NCI-H128 (cell line): ENCODE results near the gene PIP5K1C.

ENCODE experiments used
- DNase-seq: peaks from one replicate; lab custom pipeline; 2025; ENCODE audit not compliant: unreplicated experiment; lab: John Stamatoyannopoulos, UW

The PIP5K1C gene

GRCh38 chr19:3721887-3722442 lies 21.7 kb upstream of the PIP5K1C start:
- DNase-seq, result no peak

GRCh38 chr19:3721131-3721886 lies 21.0 kb upstream of the PIP5K1C start:
- DNase-seq, result peak; percentile 65

- DNase-seq, result no peak
Measured at GRCh38 chr19:3720349-3720917, 20.2 kb upstream of the PIP5K1C start.

GRCh38 chr19:3719868-3720267 lies 19.6 kb upstream of the PIP5K1C start:
- DNase-seq, result no peak

DNA sequence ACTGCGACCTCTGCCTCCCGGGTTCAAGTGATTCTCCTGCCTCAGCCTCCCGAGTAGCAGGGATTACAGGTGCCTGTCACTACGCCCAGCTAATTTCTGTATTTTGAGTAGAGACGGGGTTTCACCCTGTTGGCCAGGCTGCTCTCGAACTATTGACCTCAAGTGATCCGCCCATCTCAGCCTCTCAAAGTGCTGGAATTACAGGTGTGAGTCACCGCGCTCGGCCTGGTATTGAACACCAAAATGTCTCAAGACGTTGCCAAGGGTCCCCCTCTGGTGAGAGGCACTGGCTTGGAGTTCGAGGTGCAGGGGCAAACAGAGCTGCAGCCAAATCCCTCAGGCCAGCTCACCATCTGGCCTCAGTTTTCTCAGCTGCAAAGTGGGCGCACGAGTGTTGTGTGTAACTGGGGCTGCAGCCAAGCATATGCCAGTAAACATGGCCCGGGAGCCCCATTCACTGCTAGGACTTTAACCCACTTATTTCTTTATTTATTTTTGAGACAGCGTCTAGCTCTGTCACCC lies 15.9 kb upstream of the PIP5K1C start:
- no peak for DNase-seq

DNA sequence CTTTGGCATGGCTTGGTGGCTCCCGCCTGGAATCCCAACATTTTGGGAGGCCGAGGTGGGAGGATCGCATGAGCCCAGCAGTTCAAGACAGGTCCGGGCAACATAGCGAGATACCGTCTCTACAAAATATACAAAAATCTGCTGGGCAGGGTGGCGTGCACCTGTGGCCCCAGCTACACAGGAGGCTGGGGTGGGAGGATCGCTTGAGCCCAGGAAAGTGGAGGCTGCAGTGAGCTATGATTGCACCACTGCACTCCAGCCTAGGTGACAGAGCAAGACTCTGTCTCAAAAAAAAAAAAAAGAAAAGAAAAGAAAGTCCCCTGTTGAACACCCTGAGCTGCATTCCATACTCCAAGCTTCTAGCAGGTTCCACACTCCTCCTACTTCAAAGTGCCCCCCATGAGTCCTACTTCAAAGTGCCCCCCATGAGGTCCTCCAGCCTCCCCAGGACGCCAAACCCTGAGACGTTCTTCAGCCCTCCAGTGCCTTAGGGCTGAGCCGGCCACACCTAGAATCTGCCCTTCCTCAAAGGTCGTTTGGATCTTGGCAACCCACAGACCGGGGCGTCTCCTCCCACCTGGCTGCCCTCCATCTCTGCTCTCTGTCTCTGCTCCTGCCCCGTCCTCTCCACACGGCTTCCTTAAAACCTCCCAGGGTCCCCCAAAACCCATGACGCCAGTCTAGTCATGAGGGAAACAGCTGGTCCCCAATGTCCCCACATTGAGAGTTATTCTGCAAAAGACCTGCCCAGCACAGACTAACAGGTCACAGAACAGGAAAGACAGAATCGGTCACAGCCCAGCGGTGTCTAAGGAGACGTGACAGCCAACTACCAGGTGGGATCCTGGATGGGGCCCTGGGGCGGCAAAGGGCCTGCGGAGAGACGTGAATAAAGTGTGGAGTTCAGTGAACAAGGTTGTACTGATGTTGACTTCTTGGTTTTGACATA lies 12.7 kb upstream of the PIP5K1C start:
- DNase-seq, result no peak

DNA sequence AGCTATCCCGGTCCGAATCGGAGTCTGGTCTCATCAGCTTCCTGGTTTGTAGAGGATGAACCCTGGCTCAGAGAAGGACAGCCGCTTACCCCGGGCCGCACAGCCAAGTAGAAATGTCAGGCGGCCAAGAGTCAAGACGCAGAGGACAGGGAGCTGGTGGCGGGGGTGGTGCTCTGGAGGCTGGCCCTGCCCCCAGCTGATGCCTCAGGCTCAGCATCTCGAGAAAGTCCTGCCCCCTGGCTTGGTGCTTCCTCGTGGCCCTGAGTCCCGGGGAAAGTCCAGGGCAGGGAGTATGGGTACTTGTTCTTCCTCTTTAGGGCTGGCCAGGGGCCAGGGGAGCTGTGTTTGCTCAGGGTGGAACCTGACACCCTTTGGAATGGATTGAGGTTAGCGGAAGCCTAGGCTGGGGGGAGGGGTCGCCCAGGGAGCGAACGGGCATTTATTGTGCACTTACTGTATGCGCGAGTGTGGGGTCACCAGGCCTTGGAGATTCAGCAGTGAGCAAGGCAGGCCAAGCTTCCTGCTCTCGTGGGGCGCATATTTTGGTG lies 10.1 kb upstream of the PIP5K1C start:
- peak; percentile 30 for DNase-seq

- DNase-seq, result no peak
Measured at GRCh38 chr19:3708207-3708931, 8.1 kb upstream of the PIP5K1C start, which contains the start of gene TJP3. TSS of gene TJP3 (plus strand) at chr19:3708384. CDS start at chr19:3728433, 20,049 bp downstream.

DNA sequence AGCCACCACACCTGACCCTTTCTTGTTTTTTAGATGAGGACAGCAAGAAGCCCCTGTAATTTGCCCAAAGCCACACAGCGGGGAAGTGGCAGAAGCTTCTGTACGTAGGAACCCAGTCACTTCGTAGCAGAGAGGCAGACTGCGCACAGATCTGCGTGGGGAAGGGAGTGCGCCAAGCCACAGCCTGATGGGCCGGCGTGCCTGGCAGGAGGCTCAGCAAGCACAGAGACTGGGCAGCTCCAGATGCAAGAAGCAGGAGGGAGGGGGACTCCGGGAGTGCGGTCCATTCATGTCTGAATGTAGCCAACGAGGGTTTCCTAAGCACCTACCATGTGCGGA lies 7.6 kb upstream of the PIP5K1C start:
- no peak for DNase-seq

GRCh38 chr19:3701200-3701599 lies 932 bp upstream of the PIP5K1C start:
- DNase-seq, result no peak

DNA sequence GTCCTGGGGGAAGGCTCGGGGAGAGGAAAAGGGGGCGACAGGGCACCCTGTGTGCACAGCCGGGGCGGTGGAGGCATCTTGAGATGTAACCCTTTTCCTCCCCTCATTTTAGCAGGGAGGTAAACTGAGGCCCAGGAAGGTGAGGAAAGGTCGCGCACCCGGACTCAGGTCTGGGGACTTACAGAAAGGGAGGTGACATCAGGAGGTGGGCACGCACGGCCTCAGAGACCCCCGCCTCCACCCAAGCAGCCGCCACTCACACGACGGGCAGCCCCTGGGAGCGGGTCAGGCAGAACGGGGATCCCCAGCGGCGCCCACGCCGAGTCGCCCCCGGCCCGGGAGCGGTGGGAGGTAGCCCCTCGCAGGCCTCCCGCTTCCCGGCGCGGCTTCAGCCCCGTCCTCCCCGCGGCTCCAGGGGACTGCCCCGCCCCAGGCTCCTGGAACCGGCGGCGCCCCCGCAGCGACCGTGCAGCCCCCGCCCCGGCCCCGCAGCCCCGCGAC lies 477 bp downstream of the PIP5K1C start:
- no peak for DNase-seq

GRCh38 chr19:3698974-3699740 lies 1.1 kb downstream of the PIP5K1C start:
- DNase-seq, result no peak

DNA sequence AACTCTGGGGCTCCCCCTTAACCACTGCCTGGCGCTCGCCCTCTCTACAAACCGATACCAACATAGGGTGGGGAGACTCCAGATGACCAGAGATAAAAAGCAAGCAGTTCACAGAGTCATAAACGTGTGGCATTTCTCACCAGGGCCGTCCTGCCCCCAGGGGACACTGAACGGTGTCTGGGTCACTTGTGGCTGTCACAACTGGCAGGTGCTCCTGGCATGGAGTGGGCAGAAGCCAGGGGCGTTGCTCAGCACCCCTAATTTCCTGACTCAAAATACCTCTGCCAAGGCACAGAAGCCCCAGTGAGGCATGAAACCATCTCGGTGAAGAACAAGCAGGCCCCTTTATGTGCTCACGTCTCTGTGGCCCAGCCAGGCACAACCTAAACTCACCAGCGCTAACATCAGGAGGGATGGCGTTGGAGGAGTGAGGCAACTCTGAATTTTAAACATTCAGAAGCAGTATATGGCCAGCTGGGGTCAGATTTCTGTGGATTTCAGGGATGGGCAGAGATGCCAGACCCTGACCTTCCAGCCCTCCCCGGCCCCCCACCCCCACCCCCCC lies 1.8 kb downstream of the PIP5K1C start:
- DNase-seq, result no peak

- DNase-seq, result no peak
Measured at GRCh38 chr19:3697671-3698385, 2.4 kb downstream of the PIP5K1C start.

DNA sequence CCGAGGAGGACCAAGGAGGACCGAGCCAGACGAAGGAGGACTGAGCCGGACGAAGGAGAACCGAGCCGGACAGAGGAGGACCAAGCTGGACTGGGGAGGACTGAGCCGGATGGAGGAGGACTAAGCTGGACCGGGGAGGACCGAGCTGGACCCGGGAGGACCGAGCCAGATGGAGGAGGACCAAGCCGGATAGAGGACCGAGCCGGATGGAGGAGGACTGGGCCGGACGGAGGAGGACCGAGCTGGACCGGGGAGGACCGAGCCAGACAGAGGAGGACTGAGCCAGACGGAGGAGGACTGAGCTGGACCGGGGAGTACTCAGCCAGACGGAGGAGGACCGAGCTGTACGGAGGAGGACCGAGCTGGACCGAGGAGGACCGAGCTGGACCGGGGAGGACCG lies 3.2 kb downstream of the PIP5K1C start:
- DNase-seq, result no peak

DNA sequence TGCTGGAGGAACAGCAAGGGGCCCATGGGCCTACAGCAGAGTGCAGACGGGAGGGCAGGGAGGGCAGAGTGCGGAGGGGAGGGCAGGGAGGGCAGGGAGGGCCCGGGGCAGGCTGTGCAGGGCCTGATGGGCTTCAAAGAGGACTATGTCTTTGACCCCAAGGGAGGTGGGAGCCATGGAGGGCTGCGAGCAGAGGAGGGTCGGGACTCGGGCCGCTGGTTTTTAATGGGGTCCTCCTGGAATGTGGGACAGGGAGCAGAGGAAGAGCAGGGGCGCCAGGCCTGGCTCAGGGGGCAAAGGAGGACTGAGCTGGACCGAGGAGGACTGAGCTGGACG lies 3.6 kb downstream of the PIP5K1C start:
- DNase-seq, result no peak

DNA sequence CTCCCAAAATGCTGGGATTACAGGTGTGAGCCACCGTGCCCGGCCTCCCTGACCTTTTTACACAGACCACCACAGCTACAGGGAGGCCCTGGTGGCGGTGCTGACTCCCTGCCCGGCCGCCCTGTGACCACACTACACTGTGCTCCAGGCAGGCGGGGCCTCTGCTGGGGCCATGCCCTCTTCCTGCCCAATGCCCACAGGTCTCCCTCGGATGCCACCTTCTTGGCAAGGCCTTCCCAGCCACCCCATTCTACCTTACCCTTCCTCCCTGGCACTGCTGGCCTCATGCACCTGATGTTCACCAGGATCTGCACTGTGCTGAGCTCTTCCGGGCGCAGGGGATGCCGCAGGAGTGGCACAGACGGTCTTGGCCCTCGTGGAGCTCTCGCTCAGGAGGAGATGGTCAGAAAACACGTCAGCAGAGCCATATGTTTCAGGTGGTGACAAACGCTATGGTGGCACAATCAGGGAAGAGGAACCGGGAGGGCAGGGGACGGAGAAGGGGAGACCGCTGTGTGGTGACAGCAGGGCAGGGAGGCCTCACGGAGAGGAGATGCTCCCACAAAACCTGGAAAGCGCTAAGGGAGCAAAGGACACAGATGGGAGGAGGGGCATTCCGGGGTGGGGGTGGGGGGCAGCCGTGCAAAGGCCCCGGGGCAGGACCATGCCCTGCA lies 4.1 kb downstream of the PIP5K1C start:
- no peak for DNase-seq

DNA sequence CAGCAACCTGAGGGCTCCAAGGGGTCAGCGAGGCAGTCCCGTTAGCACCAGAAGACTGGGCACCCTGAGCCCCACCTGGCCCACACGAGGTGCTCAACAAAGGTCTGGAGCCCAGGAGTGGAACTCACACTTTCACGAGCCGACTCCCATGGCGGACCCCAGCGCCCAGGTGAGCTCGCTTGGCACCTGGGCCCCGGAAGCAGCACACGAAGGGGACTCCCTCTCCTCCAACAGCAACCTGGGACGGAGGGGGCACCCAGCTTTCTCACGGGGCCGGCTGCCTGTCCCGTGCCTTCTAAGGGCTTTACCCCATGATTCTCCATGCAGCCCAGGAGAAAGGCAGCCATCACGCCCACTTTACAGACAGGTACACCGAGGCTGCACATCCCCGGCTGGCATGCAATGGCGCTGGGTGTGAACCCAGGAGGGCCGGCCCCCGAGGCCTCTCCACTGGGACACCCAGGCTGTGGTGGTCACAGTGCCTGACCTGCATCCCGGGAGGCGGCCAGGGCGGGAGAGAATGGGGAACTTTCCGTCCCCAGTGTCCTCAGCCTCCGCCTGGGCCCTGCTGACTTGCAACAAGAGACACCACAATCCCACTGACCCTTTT lies 5.0 kb downstream of the PIP5K1C start:
- no peak for DNase-seq
